Measurements from ENCODE around the gene ZNF213.

The ZNF213 gene

DNA sequence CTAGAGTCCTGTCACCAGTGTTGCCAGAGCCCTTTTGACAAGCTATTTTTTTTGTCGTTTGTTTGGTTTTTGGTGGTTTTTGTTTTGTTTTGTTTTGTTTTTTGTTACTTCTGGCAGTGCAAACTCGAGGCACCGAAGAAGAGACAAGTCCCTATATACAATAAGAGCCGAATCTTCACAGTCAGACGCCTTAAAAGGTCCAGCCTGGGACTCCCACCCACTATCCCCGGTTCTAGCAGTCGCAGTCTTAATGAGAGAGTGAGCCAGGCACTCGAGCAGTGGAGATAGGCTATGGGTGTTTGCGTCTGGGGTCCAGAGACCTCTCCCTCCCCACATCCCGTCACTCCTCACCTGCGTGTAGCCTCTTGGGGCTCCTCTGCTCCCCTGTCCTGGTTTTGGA, 55.0 kb downstream of the ZNF213 start:
- Histone ChIP-seq H3K36me3 (ENCODE audit: control insufficient read depth in 5 of 5, insufficient read depth in 5 of 5, low read length in 5 of 5) (no peaks in the 10 kb centered on the region), H3K4me3 (ENCODE audit: low read depth in 1 of 5, low read length in 5 of 5) (no peak overlapping the region), H3K4me1 (ENCODE audit: control insufficient read depth in 5 of 5, insufficient read depth in 5 of 5, low read length in 5 of 5) (peaks cover 0 to 22% (median 18%) of the 10 kb centered on the region in 5 donors), H3K27me3 (ENCODE audit: control insufficient read depth in 5 of 5, insufficient read depth in 4 of 5, low read length in 5 of 5) (peaks cover 55 to 86% (median 66%) of the 10 kb centered on the region in 5 donors), H3K27ac (ENCODE audit: low read depth, low read length) (no peak overlapping the region), H3K9me3 (ENCODE audit: control insufficient read depth in 5 of 5, low read length in 5 of 5) (peaks cover 0 to 4% (median 0%) of the 10 kb centered on the region in 5 donors), H3K9ac (ENCODE audit: low read length in 5 of 5) (no peak overlapping the region)

DNA sequence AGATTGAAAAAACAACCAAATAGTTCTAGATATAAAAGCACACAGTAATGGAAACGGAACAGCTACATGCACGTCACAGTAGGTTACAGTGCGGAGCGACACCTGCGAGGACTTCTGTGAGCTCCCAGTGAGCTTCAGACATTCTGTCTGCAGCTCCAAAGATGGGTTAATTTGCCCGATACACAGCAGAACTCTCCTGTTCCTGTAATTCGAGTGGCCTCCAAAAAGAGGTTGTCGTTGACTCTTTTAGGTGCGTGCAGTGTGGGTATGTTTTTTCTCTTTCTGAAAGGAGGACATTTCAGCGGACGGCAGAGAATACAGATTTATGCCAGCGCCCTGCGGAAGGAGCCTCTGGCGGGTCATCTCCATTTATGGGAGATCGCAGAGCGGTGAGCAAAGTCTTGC, 56.1 kb downstream of the ZNF213 start:
- H3K9ac ChIP-seq (ENCODE audit: low read length in 5 of 5) = no peak overlapping the region
- H3K4me1 ChIP-seq (ENCODE audit: control insufficient read depth in 5 of 5, insufficient read depth in 5 of 5, low read length in 5 of 5) = peaks cover 0 to 22% (median 18%) of the 10 kb centered on the region in 5 donors
- no peak overlapping the region for H3K4me3 ChIP-seq (ENCODE audit: low read depth in 1 of 5, low read length in 5 of 5)
- peaks cover 0 to 4% (median 0%) of the 10 kb centered on the region in 5 donors for H3K9me3 ChIP-seq (ENCODE audit: control insufficient read depth in 5 of 5, low read length in 5 of 5)
- H3K27ac ChIP-seq (ENCODE audit: low read depth, low read length) = no peak overlapping the region
- no peaks in the 10 kb centered on the region for H3K36me3 ChIP-seq (ENCODE audit: control insufficient read depth in 5 of 5, insufficient read depth in 5 of 5, low read length in 5 of 5)
- peaks cover 62 to 88% (median 73%) of the 10 kb centered on the region in 5 donors for H3K27me3 ChIP-seq (ENCODE audit: control insufficient read depth in 5 of 5, insufficient read depth in 4 of 5, low read length in 5 of 5)
